DMS53 treated with DMSO at 0.1 percent for 48 hours (cell line): ENCODE measurements around the gene NAA25.

Experiments
- DNase-seq: peaks from one replicate; lab custom pipeline; 2025; ENCODE audit not compliant: unreplicated experiment; lab: John Stamatoyannopoulos, UW

NAA25 gene

GRCh38 chr12:111980598-111980997, 128.0 kb downstream of the NAA25 start:
- DNase-seq = no peak

GRCh38 chr12:111978545-111978944, 130.0 kb downstream of the NAA25 start:
- no peak for DNase-seq

- DNase-seq = no peak
Measured at GRCh38 chr12:111976860-111977259, 131.7 kb downstream of the NAA25 start.
